GM10266 (cell line): ENCODE measurements around the gene PDZRN4.

Experiments used
- DNase-seq: peaks from one replicate; pipeline ENCODE4 v3.0.0; 2012; ENCODE audit errors: extremely low spot score
- CTCF ChIP-seq: IDR thresholded peaks from 2 replicates; pipeline ENCODE4 v1.5.1; 2012; ENCODE audit warnings: mild to moderate bottlenecking, low read depth; ENCODE audit not compliant: control insufficient read depth, insufficient read depth; ENCODE audit errors: missing control alignments

The PDZRN4 gene

GRCh38 chr12:41548926-41549325 lies 360.8 kb downstream of the PDZRN4 start:
- TF ChIP-seq CTCF: no peak

DNA sequence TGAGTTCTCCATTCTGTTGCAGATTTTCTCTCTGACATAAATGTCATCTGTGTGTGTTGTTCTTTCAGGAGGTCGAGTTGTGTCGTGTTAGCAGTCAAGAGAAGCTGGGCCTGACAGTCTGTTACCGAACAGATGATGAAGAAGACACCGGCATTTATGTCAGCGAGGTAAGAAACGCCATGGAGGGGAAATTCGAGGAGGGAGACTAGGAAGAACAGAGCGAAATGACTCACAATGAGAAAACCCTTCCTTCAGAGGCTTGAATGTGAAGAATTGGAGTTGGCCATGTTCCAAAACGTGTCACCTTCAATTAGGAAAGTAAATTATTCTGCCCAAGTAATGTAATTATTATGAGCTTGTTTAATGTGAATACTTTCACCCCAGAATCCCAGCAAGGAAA lies 364.5 kb downstream of the PDZRN4 start:
- no peak for DNase-seq
- no peak for TF ChIP-seq CTCF

More at GRCh38 chr12:41548926-41549325, 360.8 kb downstream of the PDZRN4 start:
- no peak for DNase-seq

DNA sequence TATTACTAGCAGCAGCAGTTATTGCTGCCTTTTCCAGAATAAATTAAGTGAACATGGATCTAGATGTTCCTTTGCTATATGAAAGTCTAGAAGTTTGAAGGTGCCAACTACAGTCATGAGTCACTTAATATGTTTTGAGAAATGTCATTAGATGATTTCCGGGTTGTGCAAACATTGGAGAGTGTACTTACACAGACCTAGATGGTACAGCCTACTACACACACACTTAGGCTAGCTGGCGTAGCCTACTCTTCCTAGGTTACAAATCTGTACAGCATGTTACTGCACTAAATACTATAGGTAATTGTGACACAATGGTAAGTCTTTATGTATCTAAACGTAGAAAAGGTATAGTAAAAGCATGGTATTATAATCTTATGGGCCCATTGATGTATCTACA lies 368.1 kb downstream of the PDZRN4 start:
- TF ChIP-seq CTCF: no peak
- no peak for DNase-seq

- DNase-seq: no peak
- TF ChIP-seq CTCF: no peak
These were observed 369.2 kb downstream of the PDZRN4 start for GRCh38 chr12:41557344-41557743.

- no peak for TF ChIP-seq CTCF
These were observed 370.6 kb downstream of the PDZRN4 start for GRCh38 chr12:41558671-41559070.

GRCh38 chr12:41563051-41563450 lies 374.9 kb downstream of the PDZRN4 start:
- TF ChIP-seq CTCF: no peak

More at GRCh38 chr12:41558671-41559070, 370.6 kb downstream of the PDZRN4 start:
- DNase-seq: no peak

GRCh38 chr12:41564816-41565215 lies 376.7 kb downstream of the PDZRN4 start:
- TF ChIP-seq CTCF: no peak
- DNase-seq: no peak

More at GRCh38 chr12:41563051-41563450, 374.9 kb downstream of the PDZRN4 start:
- DNase-seq: no peak
